DOHH2 (cell line): Measurements from ENCODE around the gene WDR75.

Experiments used
- CTCF ChIP-seq: fragments of 200-600 bp; sonication (generic); IDR thresholded peaks from one replicate; pipeline ENCODE4 v1.5.1; 2014; ENCODE audit warnings: antibody characterized with exemption, mild to moderate bottlenecking, low read depth, low read length; ENCODE audit not compliant: poor library complexity, severe bottlenecking
- EZH2phosphoT487 ChIP-seq: fragments of 200-600 bp; sonication (generic); IDR thresholded peaks from 2 replicates; pipeline ENCODE4 v1.6.1; 2017; ENCODE audit warnings: borderline replicate concordance, mild to moderate bottlenecking, antibody characterized with exemption, low read length, moderate library complexity, mixed read lengths

- TF ChIP-seq CTCF (no peak), EZH2phosphoT487 (no peak)
These were observed 59.3 kb downstream of the WDR75 start for GRCh38 chr2:189500456-189501160.
